ENCODE results near the gene PALD1.

Gene PALD1

GRCh38 chr10:70494536-70494935 is 16.0 kb downstream of the PALD1 start:
- no peak overlapping the region for H3K4me3 ChIP-seq (ENCODE audit: low read length)
- TF ChIP-seq CTCF (conservative IDR thresholded peaks at IDR 0.05; ENCODE audit: low read depth, low read length): no peak
- no peak for DNase-seq (ENCODE audit: low read depth)

- no peak overlapping the region for H3K4me3 ChIP-seq (ENCODE audit: low read length)
- TF ChIP-seq CTCF (conservative IDR thresholded peaks at IDR 0.05; ENCODE audit: low read depth, low read length): no peak
- no peak for DNase-seq (ENCODE audit: low read depth)
Observed at GRCh38 chr10:70494966-70495365, 16.4 kb downstream of the PALD1 start.

GRCh38 chr10:70495691-70496261 is 17.2 kb downstream of the PALD1 start:
- no peak for TF ChIP-seq CTCF (conservative IDR thresholded peaks at IDR 0.05; ENCODE audit: low read depth, low read length)
- no peak for DNase-seq (ENCODE audit: low read depth)
- H3K4me3 ChIP-seq (ENCODE audit: low read length): no peak overlapping the region

GRCh38 chr10:70496341-70497119 is 18.0 kb downstream of the PALD1 start:
- H3K4me3 ChIP-seq (ENCODE audit: low read length): no peak overlapping the region
- no peak for DNase-seq (ENCODE audit: low read depth)
- no peak for TF ChIP-seq CTCF (conservative IDR thresholded peaks at IDR 0.05; ENCODE audit: low read depth, low read length)

GRCh38 chr10:70497120-70497545 is 18.6 kb downstream of the PALD1 start:
- no peak for TF ChIP-seq CTCF (conservative IDR thresholded peaks at IDR 0.05; ENCODE audit: low read depth, low read length)
- DNase-seq (ENCODE audit: low read depth): no peak
- H3K4me3 ChIP-seq (ENCODE audit: low read length): no peak overlapping the region

GRCh38 chr10:70498970-70499835 is 20.6 kb downstream of the PALD1 start:
- H3K4me3 ChIP-seq (ENCODE audit: low read length): no peak overlapping the region
- no peak for TF ChIP-seq CTCF (conservative IDR thresholded peaks at IDR 0.05; ENCODE audit: low read depth, low read length)
- no peak for DNase-seq (ENCODE audit: low read depth)

Measured in retinal pigment epithelial cell (primary cell).